ENCODE data around the gene LMTK2. TPM values are rescaled to one million over a fixed set of nuclear protein-coding genes. Genes with fewer than 3 reads are reported as not detected.

Gene LMTK2
- total and polyA plus RNA-seq, 2 experiments from 2014 or later: 6.7 to 23.8 TPM

DNA sequence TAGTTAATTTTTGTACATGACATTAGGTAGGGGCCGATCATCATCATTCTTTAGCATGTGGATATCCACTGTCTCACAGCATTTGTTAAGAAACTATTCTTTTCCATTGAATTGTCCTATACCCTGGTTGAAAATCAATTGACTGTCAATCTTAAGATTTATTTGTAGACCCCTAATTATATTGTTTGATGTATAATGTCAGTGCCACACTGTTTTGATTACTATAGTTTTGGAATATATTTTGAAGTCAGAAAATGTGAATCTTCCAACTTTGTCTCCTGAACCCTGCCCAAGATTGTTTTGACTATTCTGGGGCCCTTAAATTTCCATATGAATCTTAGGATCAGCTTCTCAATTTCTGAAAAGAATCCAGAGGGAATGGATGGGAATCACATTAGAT lies 6.6 kb upstream of the LMTK2 start:
- no peaks in the 10 kb centered on the region for H3K4me1 ChIP-seq (ENCODE audit: low read depth)
- H3K9me3 ChIP-seq (ENCODE audit: low read depth): no peaks in the 10 kb centered on the region
- no peaks in the 10 kb centered on the region for H3K36me3 ChIP-seq
- no peak overlapping the region for H3K27ac ChIP-seq
- DNase-seq (ENCODE audit: low read depth in 1 of 2, low spot score in 1 of 2): no peak
- no peak overlapping the region for H3K4me3 ChIP-seq
- H3K27me3 ChIP-seq: no peaks in the 10 kb centered on the region
- TF ChIP-seq, protein P1, sequence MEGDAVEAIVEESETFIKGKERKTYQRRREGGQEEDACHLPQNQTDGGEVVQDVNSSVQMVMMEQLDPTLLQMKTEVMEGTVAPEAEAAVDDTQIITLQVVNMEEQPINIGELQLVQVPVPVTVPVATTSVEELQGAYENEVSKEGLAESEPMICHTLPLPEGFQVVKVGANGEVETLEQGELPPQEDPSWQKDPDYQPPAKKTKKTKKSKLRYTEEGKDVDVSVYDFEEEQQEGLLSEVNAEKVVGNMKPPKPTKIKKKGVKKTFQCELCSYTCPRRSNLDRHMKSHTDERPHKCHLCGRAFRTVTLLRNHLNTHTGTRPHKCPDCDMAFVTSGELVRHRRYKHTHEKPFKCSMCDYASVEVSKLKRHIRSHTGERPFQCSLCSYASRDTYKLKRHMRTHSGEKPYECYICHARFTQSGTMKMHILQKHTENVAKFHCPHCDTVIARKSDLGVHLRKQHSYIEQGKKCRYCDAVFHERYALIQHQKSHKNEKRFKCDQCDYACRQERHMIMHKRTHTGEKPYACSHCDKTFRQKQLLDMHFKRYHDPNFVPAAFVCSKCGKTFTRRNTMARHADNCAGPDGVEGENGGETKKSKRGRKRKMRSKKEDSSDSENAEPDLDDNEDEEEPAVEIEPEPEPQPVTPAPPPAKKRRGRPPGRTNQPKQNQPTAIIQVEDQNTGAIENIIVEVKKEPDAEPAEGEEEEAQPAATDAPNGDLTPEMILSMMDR (IDR thresholded peaks at IDR 0.05; ENCODE audit: low read depth, low read length): no peak

DNA sequence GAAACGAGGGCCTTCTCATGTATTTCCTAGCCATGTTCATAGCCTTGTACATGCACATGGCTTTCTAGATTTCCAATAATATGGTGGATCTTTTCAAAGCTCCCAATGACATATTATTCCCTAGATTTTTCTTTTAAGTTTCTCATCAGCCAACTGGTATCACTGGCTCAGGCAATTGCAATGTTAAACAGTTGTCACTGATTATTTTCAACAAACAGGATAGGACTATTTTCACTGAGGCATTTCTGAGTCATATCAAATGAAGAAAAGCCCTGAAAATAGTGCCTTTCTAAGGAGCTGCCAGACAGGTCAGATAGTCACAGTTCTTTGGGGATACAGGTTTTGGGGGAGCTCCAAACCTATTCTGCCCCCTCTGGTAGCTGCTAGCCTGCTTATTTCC lies 4.5 kb upstream of the LMTK2 start:
- TF ChIP-seq, protein P1 (IDR thresholded peaks at IDR 0.05; ENCODE audit: low read depth, low read length): no peak
- H3K27me3 ChIP-seq: no peaks in the 10 kb centered on the region
- DNase-seq (ENCODE audit: low read depth in 1 of 2, low spot score in 1 of 2): no peak

DNA sequence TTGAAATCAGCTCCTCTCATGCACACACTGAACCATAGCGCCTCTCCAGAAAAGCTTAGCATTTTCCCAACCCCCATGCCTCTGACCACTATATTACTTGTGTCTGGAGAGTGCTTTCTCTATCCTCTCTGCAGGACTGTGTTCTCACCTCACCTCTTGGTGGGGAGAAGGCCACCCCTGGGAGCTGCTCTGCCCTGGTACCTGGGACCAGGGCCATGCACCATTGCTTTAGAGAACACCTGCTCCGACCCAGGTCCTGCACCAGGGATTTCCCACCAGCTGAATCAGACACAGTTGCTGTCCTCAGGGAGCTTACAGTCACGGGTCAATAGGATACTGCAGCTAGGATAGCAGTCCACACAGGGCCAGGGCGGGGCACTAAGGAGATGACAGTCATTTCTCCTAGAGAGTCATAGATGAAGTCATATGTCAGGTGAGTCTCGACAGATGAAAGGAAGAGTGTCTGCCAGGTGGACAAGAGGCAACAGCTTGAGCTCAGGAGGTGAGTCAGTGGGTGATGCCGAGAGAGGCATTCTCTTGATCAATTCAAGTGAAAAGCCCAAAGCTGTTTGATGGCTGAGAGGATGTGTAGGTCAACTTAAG lies 619 bp upstream of the LMTK2 start:
- Histone ChIP-seq H3K9me3 (ENCODE audit: low read depth) (no peaks in the 10 kb centered on the region), H3K36me3 (no peaks in the 10 kb centered on the region), H3K27me3 (no peaks in the 10 kb centered on the region), H3K27ac (no peak overlapping the region), H3K4me3 (no peak overlapping the region), H3K4me1 (ENCODE audit: low read depth) (peaks cover 23% of the 10 kb centered on the region)
- TF ChIP-seq, protein P1 (IDR thresholded peaks at IDR 0.05; ENCODE audit: low read depth, low read length): no peak
- no peak for DNase-seq (ENCODE audit: low read depth in 1 of 2, low spot score in 1 of 2)

More for the DNA sequence above, 4.5 kb upstream of the LMTK2 start:
- H3K9me3 ChIP-seq (ENCODE audit: low read depth): no peaks in the 10 kb centered on the region
- H3K4me3 ChIP-seq: no peak overlapping the region
- H3K4me1 ChIP-seq (ENCODE audit: low read depth): no peaks in the 10 kb centered on the region
- no peaks in the 10 kb centered on the region for H3K36me3 ChIP-seq
- H3K27ac ChIP-seq: no peak overlapping the region

DNA sequence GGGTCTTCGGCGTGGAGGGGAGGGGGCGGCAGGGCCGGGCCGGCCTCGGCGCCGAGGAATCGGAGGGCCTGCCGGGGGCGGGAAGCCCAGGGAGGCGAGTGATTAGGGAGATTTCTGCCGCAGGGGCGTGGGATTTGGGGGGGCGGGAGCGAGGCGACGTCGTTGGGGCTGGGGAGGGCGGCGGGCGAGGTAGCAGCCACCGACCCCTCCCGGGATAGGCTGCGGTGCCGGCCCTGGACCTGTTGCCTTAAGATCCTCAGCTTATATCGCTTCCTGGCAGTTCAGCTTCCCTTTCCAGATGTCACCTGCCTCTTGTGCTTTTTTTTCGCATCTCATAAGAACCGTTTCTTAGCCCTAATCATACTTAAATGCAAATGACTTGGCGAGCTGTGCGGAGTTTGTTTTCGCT lies 655 bp downstream of the LMTK2 start:
- H3K4me3 ChIP-seq: peak overlapping the region; percentile 76
- H3K27ac ChIP-seq: peak overlapping the region; percentile 95
- peaks cover 26% of the 10 kb centered on the region for H3K4me1 ChIP-seq (ENCODE audit: low read depth)
- H3K9me3 ChIP-seq (ENCODE audit: low read depth): no peaks in the 10 kb centered on the region
- H3K36me3 ChIP-seq: no peaks in the 10 kb centered on the region
- DNase-seq (ENCODE audit: low read depth in 1 of 2, low spot score in 1 of 2): peak in 1 of 2 donors; percentile 34
- TF ChIP-seq, protein P1 (IDR thresholded peaks at IDR 0.05; ENCODE audit: low read depth, low read length): no peak
- H3K27me3 ChIP-seq: no peaks in the 10 kb centered on the region

DNA sequence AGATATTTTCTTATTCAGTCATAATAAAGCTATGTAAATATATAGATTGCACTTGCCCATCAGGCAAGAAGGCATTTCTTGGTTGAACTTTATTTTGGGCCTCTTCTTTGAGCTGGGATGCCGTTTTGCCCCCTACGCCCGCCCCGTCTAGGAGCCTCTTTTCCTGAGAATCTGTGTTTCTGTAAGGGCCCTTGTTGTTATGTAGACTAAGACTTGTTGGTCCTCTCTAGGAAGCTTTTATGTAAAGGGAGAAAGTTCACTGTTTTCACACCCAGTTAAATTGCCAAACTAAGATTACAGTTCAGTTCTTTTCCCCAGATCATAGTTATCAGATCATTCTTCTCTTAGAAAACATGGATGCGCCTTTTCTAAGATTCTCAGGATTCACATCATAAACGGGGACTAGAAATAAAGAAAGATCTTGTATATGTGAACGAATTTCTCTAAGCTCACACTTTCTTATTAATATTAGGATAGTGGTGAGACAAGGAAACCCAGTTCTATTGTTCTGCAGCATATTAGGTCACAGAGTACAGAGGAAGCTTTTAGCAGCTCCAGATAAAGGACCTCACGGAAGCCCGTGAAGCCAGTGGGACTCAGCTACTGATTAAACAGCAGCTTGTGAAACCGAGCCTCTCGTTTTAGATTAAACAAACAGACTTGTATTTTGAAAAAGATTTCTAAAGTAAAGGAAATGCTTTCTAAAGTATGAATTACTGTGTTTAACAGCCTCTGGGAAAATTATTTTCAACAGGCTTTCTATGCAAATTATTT lies 3.8 kb downstream of the LMTK2 start:
- peak; percentile 55 to 79 for DNase-seq (ENCODE audit: low read depth in 1 of 2, low spot score in 1 of 2)

More for the DNA sequence above, 3.8 kb downstream of the LMTK2 start:
- Histone ChIP-seq H3K27me3 (no peaks in the 10 kb centered on the region), H3K27ac (peak overlapping the region; percentile 48), H3K4me1 (ENCODE audit: low read depth) (peaks cover 26% of the 10 kb centered on the region), H3K36me3 (no peaks in the 10 kb centered on the region), H3K4me3 (peak overlapping the region; percentile 11), H3K9me3 (ENCODE audit: low read depth) (no peaks in the 10 kb centered on the region)
- TF ChIP-seq, protein P1 (IDR thresholded peaks at IDR 0.05; ENCODE audit: low read depth, low read length): no peak

All from cardiac muscle cell (in vitro differentiated cells and primary cell).